GM23338 (cell line): ENCODE data around the gene NME9. TPM values are rescaled to one million over a fixed set of nuclear protein-coding genes. Genes with fewer than 3 reads are reported as not detected.

ENCODE experiments used
- ATAC-seq: fragments of 200-7000 bp; cut with Tn5 transposase; 3 replicates; pipeline ENCODE4 v1.9.1; 2020
- DNase-seq: peaks from one replicate; pipeline ENCODE4 v3.0.0-alpha.2; 2015; ENCODE audit warnings: low spot score
- H2AFZ ChIP-seq: fragments of 200-600 bp; sonication (generic); 2 replicates; pipeline ENCODE4 v1.8.0; 2016; ENCODE audit warnings: antibody characterized with exemption, mild to moderate bottlenecking, moderate library complexity
- H3F3A ChIP-seq: fragments of 200-600 bp; sonication (generic); replicated peaks from 2 replicates; pipeline ENCODE4 v1.8.0; 2017; ENCODE audit warnings: antibody characterized with exemption, mixed run types, low read depth
- H3K27ac ChIP-seq: fragments of 200-600 bp; sonication (generic); 2 replicates; pipeline ENCODE4 v1.6.1; 2016; ENCODE audit warnings: low read depth
- H3K27me3 ChIP-seq: fragments of 200-600 bp; sonication (generic); 2 replicates; pipeline ENCODE4 v1.8.0; 2016; ENCODE audit warnings: mild to moderate bottlenecking, mixed run types, moderate library complexity; ENCODE audit not compliant: insufficient read depth
- H3K36me3 ChIP-seq: fragments of 200-600 bp; sonication (generic); 2 replicates; pipeline ENCODE4 v1.8.0; 2016; ENCODE audit warnings: mild to moderate bottlenecking; ENCODE audit not compliant: insufficient read depth
- H3K4me1 ChIP-seq: fragments of 200-600 bp; sonication (generic); 2 replicates; pipeline ENCODE4 v1.8.0; 2016; ENCODE audit warnings: mild to moderate bottlenecking, moderate library complexity; ENCODE audit not compliant: insufficient read depth
- H3K4me2 ChIP-seq: fragments of 200-600 bp; sonication (generic); 2 replicates; pipeline ENCODE4 v1.7.1; 2017; ENCODE audit warnings: mixed run types
- H3K4me3 ChIP-seq: fragments of 200-600 bp; sonication (generic); 2 replicates; pipeline ENCODE4 v1.6.1; 2016; ENCODE audit warnings: mixed run types
- H3K79me2 ChIP-seq: fragments of 200-600 bp; sonication (generic); replicated peaks from 2 replicates; pipeline ENCODE4 v1.8.0; 2017; ENCODE audit warnings: mild to moderate bottlenecking; ENCODE audit not compliant: insufficient read depth
- H3K9me2 ChIP-seq: fragments of 200-600 bp; sonication (generic); 2 replicates; pipeline ENCODE4 v1.8.0; 2017; ENCODE audit not compliant: insufficient read depth
- H4K20me1 ChIP-seq: fragments of 200-600 bp; sonication (generic); replicated peaks from 2 replicates; pipeline ENCODE4 v1.8.0; 2017; ENCODE audit warnings: mild to moderate bottlenecking; ENCODE audit not compliant: insufficient read depth
- H3K27ac Mint-ChIP-seq: 2 replicates; pipeline ENCODE4 v1.8.0; 2020; ENCODE audit warnings: inconsistent platforms, mild to moderate bottlenecking, moderate library complexity, mixed read lengths
- H3K27me3 Mint-ChIP-seq: 3 replicates; pipeline ENCODE4 v1.8.0; 2022; ENCODE audit warnings: low read depth, mild to moderate bottlenecking, moderate library complexity, mixed read lengths, inconsistent platforms; ENCODE audit not compliant: insufficient read depth, poor library complexity
- H3K36me3 Mint-ChIP-seq: 3 replicates; pipeline ENCODE4 v1.8.0; 2021; ENCODE audit warnings: low read depth, mild to moderate bottlenecking, inconsistent platforms, moderate library complexity, mixed read lengths
- H3K4me1 Mint-ChIP-seq: 3 replicates; pipeline ENCODE4 v1.8.0; 2020; ENCODE audit warnings: mild to moderate bottlenecking, inconsistent platforms, mixed read lengths
- H3K4me3 Mint-ChIP-seq: 3 replicates; pipeline ENCODE4 v1.8.0; 2021; ENCODE audit warnings: moderate library complexity, mild to moderate bottlenecking, inconsistent platforms, mixed read lengths
- H3K9me3 Mint-ChIP-seq: 3 replicates; pipeline ENCODE4 v1.8.0; 2020; ENCODE audit warnings: moderate library complexity, mild to moderate bottlenecking, inconsistent platforms, mixed read lengths
- CREB1 ChIP-seq: fragments of 250-450 bp; sonication (Bioruptor Pico); IDR thresholded peaks from 2 replicates; pipeline ENCODE4 v1.5.0; 2020; ENCODE audit warnings: low read depth, mild to moderate bottlenecking, moderate library complexity
- CTCF ChIP-seq, 2 experiments: fragments of 200-600 bp in 1 of 2; sonication (generic) in 1 of 2; conservative IDR thresholded peaks; 2 replicates each; pipeline versions ENCODE4 v1.5.1 to v1.6.1; 2016 to 2017; ENCODE audit warnings: antibody characterized with exemption in 2 of 2, low read depth in 2 of 2, mild to moderate bottlenecking in 2 of 2, moderate library complexity in 1 of 2
- ETS1 ChIP-seq: IDR thresholded peaks from 2 replicates; pipeline ENCODE4 v1.6.1; 2016; ENCODE audit warnings: antibody characterized with exemption
- EZH2 ChIP-seq: fragments of 200-600 bp; sonication (generic); IDR thresholded peaks from one replicate; pipeline ENCODE4 v1.8.0; 2017; ENCODE audit warnings: antibody characterized with exemption, mild to moderate bottlenecking, low read depth; ENCODE audit not compliant: unreplicated experiment
- EZH2phosphoT487 ChIP-seq: fragments of 200-600 bp; sonication (generic); IDR thresholded peaks from one replicate; pipeline ENCODE4 v1.8.1; 2018; ENCODE audit warnings: antibody characterized with exemption; ENCODE audit not compliant: unreplicated experiment
- JUNB ChIP-seq: IDR thresholded peaks from one replicate; pipeline ENCODE4 v1.6.1; 2016; ENCODE audit warnings: antibody characterized with exemption; ENCODE audit not compliant: unreplicated experiment
- ZNF462 ChIP-seq: fragments of 250-450 bp; sonication (Bioruptor Pico); IDR thresholded peaks from 2 replicates; pipeline ENCODE4 v1.5.0; 2020; ENCODE audit warnings: mild to moderate bottlenecking, moderate library complexity
- polyA plus RNA-seq: library from polyadenylated mRNA; unstranded; fragments of >200 nt; fragmentation: Nextera tagmentation; extraction: Ambion mirVana; gene quantifications from 2 replicates; pipeline ENCODE4 v1.2.1, GENCODE V29; 2016
- total RNA-seq: library from RNA; depleted of rRNA; stranded (reverse); fragments of >200 nt; shearing (Covaris generic); gene quantifications from 2 replicates; pipeline ENCODE4 v1.2.3, GENCODE V29; 2014

NME9 gene
- total and polyA plus RNA-seq, 2 experiments from 2014 or later: 0.14 to 2.0 TPM

GRCh38 chr3:138347960-138348753 lies 18.5 kb upstream of the NME9 start, which contains the start of gene MRAS:
Gene MRAS (plus strand): TSS chr3:138348579. CDS start chr3:138372884, 24,305 bp downstream.
- H3K79me2 ChIP-seq: no peaks in the 10 kb centered on the region

GRCh38 chr3:138344754-138345153 lies 15.1 kb upstream of the NME9 start:
- Histone ChIP-seq H3K36me3 (no peaks in the 10 kb centered on the region), H3F3A (peaks cover 11% of the 10 kb centered on the region), H4K20me1 (no peaks in the 10 kb centered on the region), H3K27ac (no peak overlapping the region), H3K4me3 (no peak overlapping the region), H3K79me2 (no peaks in the 10 kb centered on the region), H3K4me2 (no peak overlapping the region), H3K27me3 (peaks cover 19% of the 10 kb centered on the region; the same call in 1 of the 2 replicates), H3K4me1 (peaks cover 6% of the 10 kb centered on the region), H3K9me2 (0 out of 2 replicates have a peak, but pooled peaks cover 6% of the 10 kb centered on the region), H2AFZ (no peak overlapping the region)
- no peaks in the 10 kb centered on the region; the same call in 2 of the 3 replicates for H3K36me3 Mint-ChIP-seq
- H3K9me3 Mint-ChIP-seq: no peaks in the 10 kb centered on the region
- no peak overlapping the region for H3K27ac Mint-ChIP-seq
- peaks cover 16% of the 10 kb centered on the region for H3K27me3 Mint-ChIP-seq
- no peak for ATAC-seq
- H3K4me1 Mint-ChIP-seq: peaks cover 8% of the 10 kb centered on the region
- DNase-seq: no peak
- H3K4me3 Mint-ChIP-seq: no peak overlapping the region
- TF ChIP-seq EZH2phosphoT487: no peak
- TF ChIP-seq ETS1: no peak
- no peak for TF ChIP-seq JUNB
- no peak for TF ChIP-seq ZNF462
- no peak for TF ChIP-seq EZH2
- TF ChIP-seq CREB1 (CRISPR knock-in tag): no peak

More at GRCh38 chr3:138347960-138348753, 18.5 kb upstream of the NME9 start, which contains the start of gene MRAS:
- ATAC-seq (peak; percentile 84), DNase-seq (peak; percentile 91)
- H3K4me3 Mint-ChIP-seq: peak within 1 kb of the TSS; percentile 91
- Histone ChIP-seq H3K4me2 (peak within 1 kb of the TSS; percentile 87), H3K9me2 (0 out of 2 replicates have a peak, but pooled peaks cover 9% of the 10 kb centered on the region), H3K27ac (peak within 1 kb of the TSS; percentile 79; the same call in 1 of the 2 replicates), H3K4me3 (peak within 1 kb of the TSS; percentile 62), H3K36me3 (no peaks in the 10 kb centered on the region), H2AFZ (peak within 1 kb of the TSS; percentile 80), H3K4me1 (peaks cover 15% of the 10 kb centered on the region), H3K27me3 (peaks cover 20% of the 10 kb centered on the region; the same call in 1 of the 2 replicates), H3F3A (peaks cover 12% of the 10 kb centered on the region), H4K20me1 (no peaks in the 10 kb centered on the region)
- peak within 1 kb of the TSS; percentile 94 for H3K27ac Mint-ChIP-seq
- peaks cover 24% of the 10 kb centered on the region for H3K27me3 Mint-ChIP-seq
- peaks cover 14% of the 10 kb centered on the region for H3K4me1 Mint-ChIP-seq
- no peaks in the 10 kb centered on the region; the same call in 2 of the 3 replicates for H3K36me3 Mint-ChIP-seq
- no peaks in the 10 kb centered on the region for H3K9me3 Mint-ChIP-seq
- TF ChIP-seq EZH2phosphoT487 (no peak), CTCF (conservative IDR thresholded peaks at IDR 0.05; ENCODE audit: low read depth in 2 of 2) (peak; percentile 41 to 61), CREB1 (CRISPR knock-in tag) (peak; percentile 32; the same call in 1 of the 2 replicates)
